GM12878 (cell line): ENCODE results near the gene FGD6. TPM values are rescaled to one million over a fixed set of nuclear protein-coding genes. Genes with fewer than 3 reads are reported as not detected.

Experiments used
- ATAC-seq: fragments of 200-7000 bp; cut with Tn5 transposase; 3 replicates; pipeline ENCODE4 v1.9.1; 2020; ENCODE audit warnings: mild to moderate bottlenecking, moderate library complexity
- BruUV-seq: library from RNA; stranded (reverse); fragments of 400-500 nt; replicated peaks from 2 replicates; lab custom pipeline; 2021; lab: Mats Ljungman, UMichigan
- CTCF ChIA-PET: fragments of 300-600 bp; sonication (Branson Sonifier 250); formaldehyde crosslinking; extraction: SDS; loops from one replicate; lab custom pipeline; 2021; ENCODE audit warnings: inconsistent platforms; lab: Yijun Ruan, JAX
- POLR2A ChIA-PET: fragments of 350-600 bp; formaldehyde crosslinking; extraction: SDS; loops from one replicate; lab custom pipeline; 2021; ENCODE audit warnings: inconsistent platforms; lab: Charles Lee
- RAD21 ChIA-PET: fragments of 300-600 bp; sonication (Branson Sonifier 250); formaldehyde crosslinking; loops from one replicate; lab custom pipeline; 2023; ENCODE audit warnings: antibody characterized with exemption; ENCODE audit not compliant: unreplicated experiment; lab: Charles Lee
- SMC1A ChIA-PET: fragments of 300-600 bp; sonication (Branson Sonifier 250); formaldehyde crosslinking; loops from one replicate; lab custom pipeline; 2023; ENCODE audit not compliant: unreplicated experiment, uncharacterized antibody; lab: Charles Lee
- DNase-seq: peaks from one replicate; pipeline ENCODE4 v3.0.0-alpha.2; 2011; ENCODE audit warnings: low read depth, low spot score
- FAIRE-seq: peaks from 3 replicates; lab custom pipeline; 2011; peaks lifted over from hg19 to GRCh38; lab: Jason Lieb, UNC
- H2AFZ ChIP-seq: 2 replicates; pipeline ENCODE4 v1.6.0; 2011; ENCODE audit warnings: low read depth, low read length, control low read depth; ENCODE audit not compliant: control insufficient read depth
- H3K27ac ChIP-seq: 2 replicates; pipeline ENCODE4 v1.5.1; 2011; ENCODE audit warnings: control low read depth; ENCODE audit not compliant: control insufficient read depth, insufficient read depth
- H3K27me3 ChIP-seq, 2 experiments: replicated peaks in 1 of 2; 2 replicates each; pipeline versions ENCODE4 v1.6.0 to v1.6.1; 2011; ENCODE audit warnings: low read length in 1 of 2; ENCODE audit not compliant: control insufficient read depth in 2 of 2, insufficient read depth in 2 of 2
- H3K36me3 ChIP-seq, 2 experiments: 2 replicates each; pipeline ENCODE4 v1.5.1; 2011; ENCODE audit warnings: low read length in 1 of 2; ENCODE audit not compliant: control insufficient read depth in 2 of 2, insufficient read depth in 2 of 2
- H3K4me1 ChIP-seq: 2 replicates; pipeline ENCODE4 v1.6.1; 2011; ENCODE audit warnings: mild to moderate bottlenecking, low read length, moderate library complexity, mixed read lengths; ENCODE audit not compliant: control insufficient read depth, insufficient read depth
- H3K4me2 ChIP-seq: 2 replicates; pipeline ENCODE4 v1.6.0; 2011; ENCODE audit warnings: control low read depth; ENCODE audit not compliant: control insufficient read depth, insufficient read depth
- H3K4me3 ChIP-seq: fragments of 200-600 bp; sonication (generic); 2 replicates; pipeline ENCODE4 v1.5.1; 2016
- H3K79me2 ChIP-seq: 2 replicates; pipeline ENCODE4 v1.6.0; 2011; ENCODE audit warnings: low read length; ENCODE audit not compliant: control insufficient read depth, insufficient read depth
- H3K9ac ChIP-seq: 2 replicates; pipeline ENCODE4 v1.8.0; 2011; ENCODE audit warnings: low read length, control low read depth, mixed read lengths; ENCODE audit not compliant: control insufficient read depth, insufficient read depth
- H3K9me3 ChIP-seq: replicated peaks from 3 replicates; pipeline ENCODE4 v1.5.1; 2011; ENCODE audit warnings: mild to moderate bottlenecking, low read length; ENCODE audit not compliant: control insufficient read depth, insufficient read depth
- H4K20me1 ChIP-seq: 2 replicates; pipeline ENCODE4 v1.6.0; 2011; ENCODE audit not compliant: control insufficient read depth, insufficient read depth
- ATF2 ChIP-seq: IDR thresholded peaks from 2 replicates; pipeline ENCODE4 v1.6.1; 2012; ENCODE audit warnings: low read length, inconsistent platforms
- CBX5 ChIP-seq: sonication (generic); IDR thresholded peaks from 2 replicates; pipeline ENCODE4 v1.6.1; 2016; ENCODE audit warnings: low read depth, moderate library complexity, mild to moderate bottlenecking, inconsistent platforms
- CEBPB ChIP-seq, 2 experiments: fragments of 150-350 bp in 1 of 2; IDR thresholded peaks; 2 replicates each; pipeline ENCODE4 v1.6.1; 2012 to 2014; ENCODE audit warnings: low read depth in 2 of 2, low read length in 2 of 2, borderline replicate concordance in 1 of 2, inconsistent platforms in 1 of 2
- CREB1 ChIP-seq: IDR thresholded peaks from 2 replicates; pipeline ENCODE4 v1.6.1; 2012; ENCODE audit warnings: low read depth, mild to moderate bottlenecking, inconsistent platforms
- CREM ChIP-seq: IDR thresholded peaks from 2 replicates; pipeline ENCODE4 v1.6.1; 2014; ENCODE audit warnings: antibody characterized with exemption, low read depth
- E2F4 ChIP-seq: IDR thresholded peaks from 2 replicates; pipeline ENCODE4 v1.6.1; 2012; ENCODE audit warnings: low read depth, low read length, improper control_type of control experiment
- EED ChIP-seq: sonication (generic); IDR thresholded peaks from 2 replicates; pipeline ENCODE4 v1.6.1; 2016; ENCODE audit warnings: antibody characterized with exemption, low read depth
- FOXM1 ChIP-seq: IDR thresholded peaks from 2 replicates; pipeline ENCODE4 v1.6.1; 2012; ENCODE audit warnings: low read depth, mild to moderate bottlenecking, inconsistent platforms, low read length, moderate library complexity
- IKZF2 ChIP-seq, 2 experiments: fragments of 450-650 bp; IDR thresholded peaks; 2 replicates each; pipeline ENCODE4 v1.6.1; 2017; ENCODE audit warnings: mild to moderate bottlenecking in 2 of 2, moderate library complexity in 2 of 2
- KLF5 ChIP-seq: fragments of 450-650 bp; IDR thresholded peaks from 2 replicates; pipeline ENCODE4 v1.6.1; 2014; ENCODE audit warnings: mild to moderate bottlenecking; ENCODE audit not compliant: partially characterized antibody
- MAX ChIP-seq: IDR thresholded peaks from 2 replicates; pipeline ENCODE4 v1.6.1; 2012; ENCODE audit warnings: low read depth, low read length, improper control_type of control experiment
- NFIC ChIP-seq: IDR thresholded peaks from 2 replicates; pipeline ENCODE4 v1.6.1; 2012; ENCODE audit warnings: low read depth, mild to moderate bottlenecking, inconsistent platforms, low read length, moderate library complexity
- PML ChIP-seq: IDR thresholded peaks from 2 replicates; pipeline ENCODE4 v1.6.1; 2012; ENCODE audit warnings: low read length, inconsistent platforms
- POLR2AphosphoS5 ChIP-seq: IDR thresholded peaks from 2 replicates; pipeline ENCODE4 v1.6.1; 2011; ENCODE audit warnings: mild to moderate bottlenecking, low read length, inconsistent platforms
- RBBP5 ChIP-seq: fragments of 200-600 bp; sonication (generic); conservative IDR thresholded peaks from 2 replicates; pipeline ENCODE4 v1.6.1; 2016
- RUNX3 ChIP-seq: IDR thresholded peaks from 2 replicates; pipeline ENCODE4 v1.6.1; 2012; ENCODE audit warnings: low read length, inconsistent platforms
- TBL1XR1 ChIP-seq: IDR thresholded peaks from 2 replicates; pipeline ENCODE4 v1.6.1; 2012; ENCODE audit warnings: low read depth, low read length, improper control_type of control experiment
- WGBS: methylation state at CpG from one replicate; pipeline ENCODE4 v1.1.6; 2016; ENCODE audit warnings: low lambda C conversion rate; ENCODE audit not compliant: insufficient replicate concordance, insufficient coverage; ENCODE audit errors: missing lambda C conversion rate; 5-methylcytosine and 5-hydroxymethylcytosine counted together
- in situ Hi-C: fragments of 300-500 bp; cut with MboI; formaldehyde crosslinking; loops from 9 replicates; pipeline ENCODE4 v1.14.3; 2018; ENCODE audit warnings: mixed read lengths
- intact Hi-C: fragments of 100-400 bp; cut with micrococcal nuclease; formaldehyde crosslinking; loops from one replicate; pipeline ENCODE4 v1.14.2; 2022; ENCODE audit not compliant: unreplicated experiment
- polyA plus RNA-seq, 11 experiments: library from polyadenylated mRNA; depleted of rRNA in 4 of 11; unstranded in 6 of 11; stranded (reverse) in 5 of 11; fragments of >200 nt; fragmentation: Nextera tagmentation in 4 of 11; fragmentation: Illumina TruSeq in 1 of 11; extraction: Ambion mirVana in 4 of 11; extraction: Trizol in 1 of 11; gene quantifications; 1 replicate in 1 of 11; 2 replicates in 10 of 11; pipeline versions ENCODE4 v1.2.1 to v1.2.3, GENCODE V29; 2011 to 2016; ENCODE audit warnings: inconsistent platforms in 2 of 11, missing spikeins in 2 of 11, low read depth in 1 of 11
- total RNA-seq, 4 experiments: library from RNA; depleted of rRNA in 3 of 4; stranded (reverse); fragments of >200 nt in 3 of 4; fragmentation: Illumina TruSeq in 1 of 4; extraction: Trizol in 1 of 4; gene quantifications; 2 replicates each; pipeline versions ENCODE4 v1.2.1 to v1.2.3, GENCODE V29; 2013 to 2021

FGD6 gene
- total and polyA plus RNA-seq, 10 of the 15 experiments (the other 5 are each of a cell fraction or from before 2014, with no cell fraction given): 2.4 to 15.5 (median 8.9) TPM

GRCh38 chr12:95200128-95200894 is 17.0 kb downstream of the FGD6 start (continued):
- TF ChIP-seq E2F4 (no peak), KLF5 (no peak)
- TF ChIP-seq, all 136 proteins: peak for 0

GRCh38 chr12:95198914-95199313 is 18.4 kb downstream of the FGD6 start:
- Histone ChIP-seq H3K4me3 (peak overlapping the region; percentile 56; the same call in 1 of the 2 replicates), H4K20me1 (no peaks in the 10 kb centered on the region), H3K27ac (peak overlapping the region; percentile 87), H3K27me3 (no peaks in the 10 kb centered on the region), H3K4me2 (peak overlapping the region; percentile 70), H3K79me2 (peaks cover 8% of the 10 kb centered on the region), H3K4me1 (peaks cover 33% of the 10 kb centered on the region), H3K9ac (peak overlapping the region; percentile 45), H3K36me3 (no peaks in the 10 kb centered on the region), H3K9me3 (no peaks in the 10 kb centered on the region; the same call in 1 of the 3 replicates), H2AFZ (peak overlapping the region; percentile 92)
- FAIRE-seq (no peak), DNase-seq (peak; percentile 49), ATAC-seq (peak; percentile 86)
- POLR2A ChIA-PET: interaction anchor here (1.2 to 4.5 kb wide), 4 partner anchors 11 to 51 kb away, joined by 3 to 21 read pairs (median 6); partner anchors contain the start of genes FGD6 and VEZT
- SMC1A ChIA-PET: interaction anchor here (0.8 to 6.2 kb wide), 6 partner anchors 10 to 82 kb away, joined by 3 to 43 read pairs (median 9); partner anchors contain the start of genes FGD6 and VEZT
- RAD21 ChIA-PET: interaction anchor here (0.7 to 5.2 kb wide), 7 partner anchors 11 to 275 kb away, joined by 3 to 38 read pairs (median 3); partner anchors contain the start of genes FGD6, METAP2 and VEZT
- in situ Hi-C loops: no loop called here
- CTCF ChIA-PET: interaction anchor here (0.9 to 2.5 kb wide), 6 partner anchors 18 to 144 kb away, joined by 3 to 7 read pairs (median 4); partner anchors contain the start of genes FGD6, NR2C1 and VEZT
- WGBS: 27% methylated on average over 4 of the region's 4 CpGs
- TF ChIP-seq NFIC (peak; percentile 66; the same call in 1 of the 2 replicates), CBX5 (0 out of 2 replicates have a peak, but pooled peaks have one; percentile 52), TBL1XR1 (no peak), POLR2AphosphoS5 (no peak), MAX (no peak), EED (peak; percentile 82), IKZF2 (IDR thresholded peaks at IDR 0.05) (0 out of 4 replicates have a peak, but pooled peaks of 1 of the 2 experiments have one; percentile 18), FOXM1 (peak; percentile 22; the same call in 1 of the 2 replicates), CREM (peak; percentile 26; the same call in 1 of the 2 replicates), RUNX3 (peak; percentile 75), PML (peak; percentile 29; the same call in 1 of the 2 replicates), RBBP5 (0 out of 2 replicates have a peak, but pooled peaks have one; percentile 5), CEBPB (IDR thresholded peaks at IDR 0.05; ENCODE audit: borderline replicate concordance in 1 of 2, low read depth in 2 of 2, low read length in 2 of 2) (peak in 1 of 2 experiments; percentile 62; a peak in 1 of 4 replicates), CREB1 (peak; percentile 7; the same call in 1 of the 2 replicates), ATF2 (no peak)
- BruUV-seq: no TSS peak
- intact Hi-C loops: no loop called here
